CD4-positive, alpha-beta T cell treated with Interleukin-6 for 4 hours (primary cell): ENCODE data around the gene NLGN1.
"Not testable (repeated sequence)": the region's sequence is repeated elsewhere in the genome, so short reads cannot be mapped to it uniquely, and the experiment has no call there.

ENCODE experiments used
- DNase-seq: peaks from one replicate; pipeline ENCODE4 v3.0.0-alpha.2; 2020; ENCODE audit warnings: mixed read lengths

Gene NLGN1

DNA sequence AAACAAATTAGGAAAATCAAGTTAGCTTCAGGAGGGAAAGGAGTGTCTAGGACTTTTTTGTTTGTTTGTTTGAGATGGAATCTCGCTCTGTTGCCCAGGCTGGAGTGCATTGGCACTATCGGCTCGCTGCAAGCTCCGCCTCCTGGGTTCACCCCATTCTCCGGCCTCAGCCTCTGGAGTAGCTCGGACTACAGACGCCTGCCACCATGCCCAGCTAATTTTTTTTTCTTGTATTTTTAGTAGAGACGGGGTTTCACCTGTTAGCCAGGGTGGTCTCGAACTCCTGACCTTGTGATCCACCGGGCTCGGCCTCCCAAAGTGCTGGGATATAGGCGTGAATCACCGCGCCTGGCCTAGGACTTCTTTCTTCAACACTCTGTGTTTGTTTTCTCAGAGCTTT is 171.1 kb downstream of the NLGN1 start:
- DNase-seq = no peak

- no peak for DNase-seq
Observed at GRCh38 chr3:173583496-173583895, 186.0 kb downstream of the NLGN1 start.

DNA sequence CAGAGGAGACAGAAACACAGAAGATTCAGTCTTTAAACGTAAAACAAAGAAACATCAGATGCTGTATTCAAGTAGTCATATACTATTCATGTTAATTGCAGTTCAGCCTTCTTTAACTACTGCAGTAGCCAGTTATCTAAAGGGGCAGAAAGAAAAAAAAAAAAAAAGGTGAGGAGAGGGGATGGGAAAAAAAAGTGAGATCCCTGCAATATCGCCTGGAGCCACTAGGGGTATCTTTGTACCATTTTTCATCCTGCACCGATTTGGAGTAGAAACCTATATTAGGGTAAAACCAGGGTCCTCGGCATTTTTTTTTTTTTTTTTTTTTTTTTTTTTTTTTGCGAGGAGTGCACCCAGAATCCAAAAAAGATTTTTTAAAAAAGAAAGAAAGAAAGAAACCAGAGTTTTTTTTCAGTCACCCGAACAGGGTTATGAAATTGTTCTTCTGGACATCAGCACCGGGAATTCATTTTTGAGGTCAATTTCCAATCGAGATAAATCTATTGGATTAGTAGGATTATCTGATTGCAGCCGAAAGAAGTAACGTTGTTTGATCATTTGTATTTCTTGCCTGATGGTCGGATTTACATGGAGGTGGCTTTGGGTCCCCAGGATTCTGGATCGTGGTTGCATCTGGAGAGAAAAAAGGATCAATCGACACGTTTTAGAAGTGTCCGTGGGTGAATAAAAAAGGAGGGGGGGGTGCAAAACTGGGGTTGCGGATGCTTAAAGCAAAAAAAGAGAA is 186.7 kb downstream of the NLGN1 start:
- no peak for DNase-seq

DNA sequence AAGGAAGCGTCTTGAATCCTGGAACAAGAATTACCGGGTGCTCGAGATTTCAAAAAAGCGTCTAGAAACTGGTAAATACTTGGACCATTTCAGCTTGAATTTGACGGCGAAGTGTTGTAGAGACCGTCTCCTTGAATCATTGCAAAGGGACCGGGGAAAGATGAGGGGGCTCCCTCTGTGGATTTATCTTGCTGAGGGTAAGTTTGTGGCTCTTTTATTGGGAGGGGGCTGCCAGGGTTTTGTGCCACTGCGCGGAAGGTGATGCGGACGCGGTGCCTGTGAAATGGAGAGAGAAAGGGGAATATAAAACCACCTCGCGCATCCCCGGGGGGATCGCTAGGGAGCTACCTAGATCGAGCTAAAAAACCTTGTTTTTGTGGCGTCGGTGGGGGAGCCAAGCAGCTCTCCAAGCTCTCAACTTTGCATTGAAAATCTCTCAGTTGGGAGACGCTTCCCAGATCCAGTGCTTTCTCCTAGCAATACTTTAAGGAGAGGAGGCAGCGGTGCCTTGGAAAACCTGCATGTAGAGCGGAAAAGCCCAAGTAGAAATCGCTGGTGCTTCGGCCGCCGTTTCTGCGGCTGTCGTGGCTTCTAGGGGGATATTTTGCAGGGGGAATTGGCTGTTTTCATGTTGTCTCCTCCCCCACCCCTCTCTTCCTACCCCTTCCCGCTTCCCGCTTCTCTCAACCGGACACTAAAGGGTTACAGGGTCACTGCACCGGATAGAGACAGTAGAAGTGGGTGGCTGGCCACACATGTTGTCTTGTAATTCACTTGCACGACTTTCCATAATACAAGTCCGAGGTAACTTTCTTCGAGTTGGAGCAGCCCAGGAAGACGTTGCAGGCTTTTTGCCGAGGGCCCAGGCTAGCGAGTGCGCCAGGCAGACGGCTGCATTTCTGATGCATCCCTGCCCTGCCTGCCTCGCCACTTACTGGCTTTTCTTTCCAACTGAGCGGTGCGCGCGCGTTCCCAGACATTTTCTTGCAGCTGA is 187.6 kb downstream of the NLGN1 start:
- DNase-seq = no peak

- no peak for DNase-seq
Observed at GRCh38 chr3:173586166-173586565, 188.6 kb downstream of the NLGN1 start.

GRCh38 chr3:173587055-173587454 is 189.5 kb downstream of the NLGN1 start:
- DNase-seq = no peak

GRCh38 chr3:173588556-173588955 is 191.0 kb downstream of the NLGN1 start:
- no peak for DNase-seq

DNA sequence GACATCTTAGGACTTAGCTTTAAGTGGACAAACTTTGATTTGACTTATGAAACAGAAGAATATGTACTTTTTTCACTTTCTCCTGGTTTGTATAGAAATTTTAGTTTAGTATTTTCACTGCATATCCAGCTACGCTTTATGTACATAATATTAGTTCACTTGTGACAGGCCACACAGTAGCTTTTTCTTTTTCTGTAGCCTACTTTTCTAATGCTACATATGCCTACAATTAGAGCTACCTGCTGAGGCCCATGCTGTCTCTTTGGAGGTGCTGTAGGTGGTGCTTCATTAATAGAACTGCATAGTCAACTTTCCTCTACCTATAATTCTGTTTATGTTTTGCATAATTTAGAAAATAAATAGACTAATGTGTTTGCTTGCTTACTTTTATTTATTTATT is 191.6 kb downstream of the NLGN1 start:
- DNase-seq = no peak

DNA sequence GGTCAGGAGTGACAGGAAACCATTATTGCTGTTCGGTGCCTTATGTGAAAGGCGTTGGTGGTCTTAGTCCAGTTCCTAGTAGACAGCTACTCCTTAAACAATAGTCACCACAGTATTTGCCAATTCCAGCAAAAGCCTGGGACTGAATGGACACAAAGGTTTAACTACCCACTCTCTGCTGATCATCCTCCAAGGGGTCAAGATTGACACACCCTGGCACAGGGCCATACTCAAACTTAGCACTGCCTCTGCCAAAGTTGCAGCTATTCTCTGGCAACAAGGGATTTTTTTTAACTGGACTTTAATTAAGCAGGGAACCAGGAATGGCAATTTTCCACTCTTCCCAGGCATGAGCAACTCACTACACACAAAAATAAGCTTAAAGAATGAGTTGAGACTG is 193.9 kb downstream of the NLGN1 start:
- no peak for DNase-seq

- not testable (repeated sequence) for DNase-seq
Observed at GRCh38 chr3:173594881-173595280, 197.3 kb downstream of the NLGN1 start.

- no peak for DNase-seq
Observed at GRCh38 chr3:173599673-173600072, 202.1 kb downstream of the NLGN1 start.

DNA sequence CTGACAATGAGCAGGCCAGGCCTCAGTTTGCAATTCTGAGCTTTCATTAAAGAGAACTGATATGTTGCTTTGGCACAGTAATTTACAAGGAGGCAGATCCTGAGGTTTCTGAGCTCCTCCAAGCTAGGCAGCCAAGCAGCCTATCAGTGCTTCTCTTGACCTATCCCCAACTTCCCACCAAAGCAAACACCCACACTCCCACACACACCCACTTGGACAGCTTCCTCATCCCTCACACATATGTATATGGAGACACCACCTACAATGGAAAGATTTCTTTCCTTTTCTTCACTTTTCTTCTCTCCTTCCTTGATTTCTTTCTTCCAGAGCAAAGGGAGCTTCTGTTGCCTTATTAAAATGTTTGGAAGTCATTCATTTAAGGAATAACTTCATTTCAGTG is 217.0 kb downstream of the NLGN1 start:
- DNase-seq = no peak

DNA sequence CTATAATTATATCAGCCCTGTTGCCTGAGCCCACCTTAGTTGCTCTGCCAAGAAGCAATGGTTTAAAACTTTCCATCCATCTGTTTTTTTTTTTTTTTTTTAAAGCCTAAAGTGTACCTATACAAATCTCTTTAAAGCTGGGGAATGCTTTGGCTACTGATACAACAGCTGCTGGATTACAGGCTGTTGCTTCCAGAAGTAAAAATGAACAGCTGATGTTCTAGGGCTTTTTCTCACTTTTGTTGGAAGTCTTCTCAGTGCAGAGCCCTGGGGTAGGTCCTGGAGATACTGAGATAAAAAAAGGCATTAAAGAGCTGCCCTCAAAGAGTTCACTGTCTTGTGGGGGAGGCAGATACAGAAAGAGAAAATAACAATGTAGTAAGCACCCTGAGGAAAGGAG is 218.1 kb downstream of the NLGN1 start:
- no peak for DNase-seq

GRCh38 chr3:173617490-173617889 is 219.9 kb downstream of the NLGN1 start:
- DNase-seq = no peak

- DNase-seq = no peak
Observed at GRCh38 chr3:173618148-173618547, 220.6 kb downstream of the NLGN1 start.

- no peak for DNase-seq
Observed at GRCh38 chr3:173618703-173619102, 221.2 kb downstream of the NLGN1 start.

DNA sequence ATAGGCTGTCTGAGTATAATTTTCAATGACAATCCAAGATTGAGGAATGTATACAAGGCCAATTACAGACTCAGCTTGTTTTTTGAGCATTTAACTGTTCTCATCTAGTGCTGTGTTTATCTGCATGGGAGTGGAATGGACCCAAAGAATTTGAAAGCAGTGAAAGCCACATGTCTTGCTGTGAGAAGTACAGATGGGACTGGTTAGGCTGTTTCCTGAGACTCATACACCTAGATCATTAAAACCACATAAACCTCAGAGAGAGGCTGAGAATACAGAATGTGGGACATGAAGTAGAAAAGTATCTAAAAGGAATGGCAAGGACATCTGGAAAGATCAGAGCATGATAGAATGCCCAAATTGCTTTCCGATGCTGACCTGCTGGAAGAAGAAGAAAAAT is 224.6 kb downstream of the NLGN1 start:
- no peak for DNase-seq

DNA sequence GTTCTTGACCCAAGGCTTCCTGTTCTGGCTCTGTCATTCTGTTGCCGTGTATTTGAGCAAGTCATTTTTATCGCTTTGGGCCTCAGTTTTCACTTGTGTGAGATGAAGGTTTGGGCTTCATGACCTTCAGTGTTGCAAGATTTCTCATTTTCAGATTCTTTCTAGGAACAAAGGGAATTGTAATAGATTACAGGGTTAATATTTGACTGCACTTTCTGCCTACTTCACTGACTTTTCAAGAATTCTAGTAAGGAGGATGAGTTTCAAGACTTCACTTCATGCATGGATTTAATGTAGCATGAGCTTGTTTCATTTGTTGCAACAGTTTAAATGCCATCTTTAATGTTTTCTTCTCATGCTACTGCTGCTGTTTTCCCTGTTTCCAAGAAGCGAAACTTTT is 226.5 kb downstream of the NLGN1 start:
- no peak for DNase-seq

DNA sequence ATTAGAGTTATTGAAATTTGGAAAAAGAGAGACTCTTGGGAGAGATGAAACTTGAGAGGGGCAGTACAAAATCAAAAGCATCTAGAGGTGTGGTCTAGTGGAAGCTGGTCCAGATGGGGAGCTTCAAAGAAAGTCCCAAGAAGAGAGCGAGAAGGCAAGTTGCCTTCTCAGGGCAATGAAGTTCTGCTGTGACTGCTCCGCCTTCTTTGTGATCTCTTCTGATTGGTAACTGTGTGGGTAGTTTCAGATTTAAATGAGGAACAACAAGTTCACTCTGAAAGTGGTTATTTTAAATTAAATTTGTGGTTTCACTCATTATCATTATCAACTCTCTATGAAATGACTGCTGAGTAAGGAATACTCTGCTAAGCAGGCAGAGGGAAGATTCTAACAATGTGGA is 233.3 kb downstream of the NLGN1 start:
- no peak for DNase-seq

GRCh38 chr3:173632945-173633344 is 235.4 kb downstream of the NLGN1 start:
- no peak for DNase-seq

DNA sequence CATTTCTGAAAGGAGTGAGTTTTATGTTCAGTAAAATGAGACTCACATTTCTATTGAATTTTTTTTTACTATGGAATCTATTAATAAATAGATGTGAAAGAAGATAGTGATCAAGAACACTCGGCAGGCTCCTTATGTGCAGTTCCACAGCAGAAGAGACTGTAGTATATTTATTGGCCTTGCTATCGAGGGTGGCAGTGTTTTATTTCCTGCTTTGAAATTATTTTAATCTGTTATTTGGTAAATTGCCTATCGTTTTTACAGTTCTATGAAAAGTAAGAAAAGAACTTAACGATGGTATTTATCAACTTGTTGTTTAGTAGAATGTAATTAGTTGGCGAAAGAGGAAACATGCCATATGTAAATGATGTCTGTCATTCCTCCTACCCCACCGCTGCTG is 238.3 kb downstream of the NLGN1 start:
- DNase-seq = no peak

GRCh38 chr3:173639098-173639497 is 241.6 kb downstream of the NLGN1 start:
- DNase-seq = no peak

- DNase-seq = no peak
Observed at GRCh38 chr3:173641696-173642095, 244.2 kb downstream of the NLGN1 start.
